G401 (cell line): Measurements from ENCODE around the gene STK32B. TPM values are rescaled to one million over a fixed set of nuclear protein-coding genes. Genes with fewer than 3 reads are reported as not detected.
A peak's percentile ranks its signal among the peaks of the same experiment; 100 is the strongest.

Experiments
- DNase-seq: peaks from one replicate; pipeline ENCODE4 v3.0.0-alpha.2; 2015; ENCODE audit warnings: low spot score
- in situ Hi-C: cut with HindIII; loops from 2 replicates; pipeline ENCODE4 v1.10.0; 2016; ENCODE audit warnings: low sequenced_read_pairs, mixed read lengths
- total RNA-seq: library from RNA; depleted of rRNA; stranded (reverse); fragments of >200 nt; shearing (Covaris generic); gene quantifications from 2 replicates; pipeline ENCODE4 v1.2.3, GENCODE V29; 2014

Gene STK32B
- total RNA-seq, 1 experiment from 2014 or later, result 1.9 TPM

- in situ Hi-C loops, result no loop called here
- DNase-seq, result no peak
Measured at GRCh38 chr4:5188130-5188529, 136.8 kb downstream of the STK32B start.

- DNase-seq, result no peak
- in situ Hi-C loops, result no loop called here
Measured at GRCh38 chr4:5191831-5192230, 140.6 kb downstream of the STK32B start.

GRCh38 chr4:5192271-5192670 is 141.0 kb downstream of the STK32B start:
- DNase-seq, result no peak
- in situ Hi-C loops, result no loop called here

GRCh38 chr4:5192678-5193077 is 141.4 kb downstream of the STK32B start:
- DNase-seq, result no peak
- in situ Hi-C loops, result no loop called here

- in situ Hi-C loops, result no loop called here
- no peak for DNase-seq
Measured at GRCh38 chr4:5198656-5199541, 147.6 kb downstream of the STK32B start.

- in situ Hi-C loops, result no loop called here
- no peak for DNase-seq
Measured at GRCh38 chr4:5199912-5200311, 148.6 kb downstream of the STK32B start.

GRCh38 chr4:5200513-5200912 is 149.2 kb downstream of the STK32B start:
- DNase-seq, result no peak
- in situ Hi-C loops, result no loop called here

GRCh38 chr4:5203309-5203992 is 152.2 kb downstream of the STK32B start:
- in situ Hi-C loops, result no loop called here
- no peak for DNase-seq

- DNase-seq, result no peak
- in situ Hi-C loops, result no loop called here
Measured at GRCh38 chr4:5203993-5204310, 152.7 kb downstream of the STK32B start.

- no peak for DNase-seq
- in situ Hi-C loops, result no loop called here
Measured at GRCh38 chr4:5204781-5205180, 153.5 kb downstream of the STK32B start.

GRCh38 chr4:5206016-5206790 is 154.9 kb downstream of the STK32B start:
- no peak for DNase-seq
- in situ Hi-C loops, result no loop called here

GRCh38 chr4:5209862-5210261 is 158.6 kb downstream of the STK32B start:
- in situ Hi-C loops, result no loop called here
- DNase-seq, result no peak

GRCh38 chr4:5211282-5211839 is 160.1 kb downstream of the STK32B start:
- in situ Hi-C loops, result no loop called here
- DNase-seq, result no peak

- no peak for DNase-seq
- in situ Hi-C loops, result no loop called here
Measured at GRCh38 chr4:5212255-5213013, 161.2 kb downstream of the STK32B start.

GRCh38 chr4:5213087-5213595 is 161.9 kb downstream of the STK32B start:
- DNase-seq, result no peak
- in situ Hi-C loops, result no loop called here

- in situ Hi-C loops, result no loop called here
- no peak for DNase-seq
Measured at GRCh38 chr4:5215321-5215720, 164.0 kb downstream of the STK32B start.

- in situ Hi-C loops, result no loop called here
- DNase-seq, result no peak
Measured at GRCh38 chr4:5217421-5217820, 166.1 kb downstream of the STK32B start.

- peak; percentile 30 for DNase-seq
- in situ Hi-C loops, result no loop called here
Measured at GRCh38 chr4:5218376-5219069, 167.2 kb downstream of the STK32B start.
